ENCODE data around the gene NUDT14. TPM values are rescaled to one million over a fixed set of nuclear protein-coding genes. Genes with fewer than 3 reads are reported as not detected.

Gene NUDT14
- total and polyA plus RNA-seq, 2 of the 8 experiments (the other 6 are each of a cell fraction or from before 2014, with no cell fraction given): 25.5 to 33.3 TPM

- H3K36me3 ChIP-seq (ENCODE audit: control insufficient read depth in 2 of 4, insufficient read depth in 4 of 4, low read length in 3 of 4): no peaks in the 10 kb centered on the region
- no peak overlapping the region for H2AFZ ChIP-seq (ENCODE audit: low read length)
- peak overlapping the region; percentile 2; the same call in 1 of the 2 replicates for H2BK5ac ChIP-seq (ENCODE audit: low read depth, low read length)
- no peak overlapping the region for H3K14ac ChIP-seq (ENCODE audit: insufficient read length)
- peaks cover 6 to 15% (median 11%) of the 10 kb centered on the region in 4 experiments for H3K27me3 ChIP-seq (replicated peaks in 1 of 4; ENCODE audit: control insufficient read depth in 3 of 4, extremely low read depth in 1 of 4, insufficient read depth in 3 of 4, low read length in 3 of 4)
- H3K79me2 ChIP-seq (ENCODE audit: control insufficient read depth in 1 of 2, insufficient read depth in 2 of 2, low read length in 2 of 2): no peaks in the 10 kb centered on the region
- no peak overlapping the region for H2BK120ac ChIP-seq (replicated peaks; ENCODE audit: low read depth, low read length)
- H3K27ac ChIP-seq (ENCODE audit: low read depth, low read length): no peak overlapping the region
- peaks cover 1% of the 10 kb centered on the region; the same call in 1 of the 2 replicates for H3K23me2 ChIP-seq (ENCODE audit: low read depth, low read length)
- peak overlapping the region; percentile 56; the same call in 1 of the 2 replicates for H2BK12ac ChIP-seq (ENCODE audit: low read depth, low read length)
- H3K4me3 ChIP-seq (ENCODE audit: extremely low read depth in 1 of 4, insufficient read depth in 2 of 4, low read depth in 3 of 4, low read length in 4 of 4): no peak overlapping the region
- H2AK5ac ChIP-seq (ENCODE audit: low read depth, low read length): no peak overlapping the region; the same call in 1 of the 2 replicates
- peaks cover 0 to under 1% (median 0%) of the 10 kb centered on the region in 4 experiments; a peak in 4 of 7 replicates for H3K4me1 ChIP-seq (replicated peaks in 1 of 4; ENCODE audit: control insufficient read depth in 3 of 4, insufficient read depth in 4 of 4, low read length in 3 of 4)
- DNase-seq (ENCODE audit: low read depth in 1 of 2, low spot score in 2 of 2): no peak
- H2BK15ac ChIP-seq (ENCODE audit: low read length): no peak overlapping the region; the same call in 1 of the 2 replicates
- H3K79me1 ChIP-seq (ENCODE audit: low read depth, low read length): peaks cover 5% of the 10 kb centered on the region
- peaks cover 7 to 19% of the 10 kb centered on the region in 2 experiments for H4K20me1 ChIP-seq (replicated peaks in 1 of 2; ENCODE audit: control insufficient read depth in 1 of 2, insufficient read depth in 2 of 2, low read length in 2 of 2)
- 94% methylated on average over 2 of the region's 2 CpGs; no CpG with 5 or more reads in 1 of the 2 experiments for WGBS, 2 experiments (ENCODE audit: extremely low coverage in 1 of 2, insufficient coverage in 1 of 2, insufficient read length in 1 of 2, insufficient replicate concordance in 2 of 2, low coverage in 1 of 2, low lambda C conversion rate in 2 of 2, missing lambda C conversion rate in 1 of 2)
- H3K56ac ChIP-seq (replicated peaks; ENCODE audit: insufficient read length, low read depth, low read length): no peak overlapping the region
- no peak overlapping the region for H2BK20ac ChIP-seq (ENCODE audit: low read length)
- FAIRE-seq: no peak
- no peak overlapping the region for H3K4me2 ChIP-seq (ENCODE audit: insufficient read depth in 1 of 2, low read depth in 2 of 2, low read length in 2 of 2)
- H3K4ac ChIP-seq (replicated peaks; ENCODE audit: insufficient read length, low read depth, low read length): no peak overlapping the region
- peak overlapping the region; percentile 53; the same call in 1 of the 2 replicates for H3K18ac ChIP-seq (ENCODE audit: extremely low read depth, low read length)
- H3K23ac ChIP-seq (ENCODE audit: insufficient read length): no peak overlapping the region
- H3K9me3 ChIP-seq (ENCODE audit: insufficient read depth in 2 of 2, low read depth in 1 of 2, low read length in 1 of 2): no peaks in the 10 kb centered on the region
- POLR2A ChIA-PET (ENCODE audit: partially characterized antibody): interaction anchor here (1.1 kb wide), 1 partner anchor 72 kb away, joined by 3 read pairs; no protein-coding TSS in a partner anchor
- TF ChIP-seq SRF (IDR thresholded peaks at IDR 0.05; ENCODE audit: low read depth, low read length) (no peak), ATF3 (IDR thresholded peaks at IDR 0.05; ENCODE audit: insufficient read depth, low read depth, low read length) (no peak), TEAD4 (IDR thresholded peaks at IDR 0.05; ENCODE audit: low read depth, low read length) (no peak)
- H4K5ac ChIP-seq (ENCODE audit: insufficient read length, low read depth, low read length): no peak overlapping the region
- peak overlapping the region; percentile 93 for H4K8ac ChIP-seq (ENCODE audit: extremely low read depth, insufficient read depth, low read length)
- H3K9ac ChIP-seq (replicated peaks in 1 of 4; ENCODE audit: extremely low read depth in 1 of 4, low read depth in 3 of 4, low read length in 3 of 4): no peak overlapping the region
- CTCF ChIA-PET (ENCODE audit: partially characterized antibody): no interaction called here
- no peak overlapping the region for H4K91ac ChIP-seq (replicated peaks; ENCODE audit: insufficient read length, low read length)
Measured at GRCh38 chr14:105162669-105162979, 18.5 kb downstream of the NUDT14 start.
